MM.1S (cell line): ENCODE results near the gene FCGR3A.
"Not testable (repeated sequence)": the region's sequence is repeated elsewhere in the genome, so short reads cannot be mapped to it uniquely, and the experiment has no call there.

Experiments
- DNase-seq: peaks from one replicate; pipeline ENCODE4 v3.0.0-alpha.2; 2015
- H2AFZ ChIP-seq: fragments of 300-600 bp; sonication (generic); 2 replicates; pipeline ENCODE4 v1.6.0; 2016; ENCODE audit warnings: antibody characterized with exemption, low read length
- H3F3A ChIP-seq: fragments of 300-600 bp; sonication (generic); 2 replicates; pipeline ENCODE4 v1.6.1; 2016; ENCODE audit warnings: mild to moderate bottlenecking, antibody characterized with exemption, low read length, moderate library complexity, mixed read lengths; ENCODE audit not compliant: insufficient read depth
- H3K27ac ChIP-seq: fragments of 300-600 bp; sonication (generic); 2 replicates; pipeline ENCODE4 v1.5.1; 2016; ENCODE audit warnings: mild to moderate bottlenecking, low read length
- H3K27me3 ChIP-seq: fragments of 300-600 bp; sonication (generic); replicated peaks from 2 replicates; pipeline ENCODE4 v1.6.0; 2016; ENCODE audit warnings: low read length; ENCODE audit not compliant: insufficient read depth
- H3K36me3 ChIP-seq: fragments of 300-600 bp; sonication (generic); replicated peaks from 2 replicates; pipeline ENCODE4 v1.6.1; 2016; ENCODE audit warnings: mild to moderate bottlenecking, low read length, mixed read lengths; ENCODE audit not compliant: insufficient read depth
- H3K4me1 ChIP-seq: fragments of 300-600 bp; sonication (generic); 2 replicates; pipeline ENCODE4 v1.6.1; 2016; ENCODE audit warnings: low read length, mixed read lengths
- H3K4me2 ChIP-seq: fragments of 300-600 bp; sonication (generic); 2 replicates; pipeline ENCODE4 v1.6.0; 2016; ENCODE audit warnings: low read depth, low read length
- H3K4me3 ChIP-seq: fragments of 300-600 bp; sonication (generic); 2 replicates; pipeline ENCODE4 v1.5.1; 2016; ENCODE audit warnings: low read length, mixed read lengths
- H3K79me2 ChIP-seq: fragments of 300-600 bp; sonication (generic); 2 replicates; pipeline ENCODE4 v1.6.1; 2016; ENCODE audit warnings: mixed run types, low read length, mixed read lengths
- H3K9ac ChIP-seq: fragments of 300-600 bp; sonication (generic); 2 replicates; pipeline ENCODE4 v1.6.1; 2016; ENCODE audit warnings: low read length, mixed read lengths
- H3K9me2 ChIP-seq: fragments of 300-600 bp; sonication (generic); replicated peaks from 2 replicates; pipeline ENCODE4 v1.6.1; 2016; ENCODE audit warnings: mild to moderate bottlenecking, low read length, mixed read lengths; ENCODE audit not compliant: insufficient read depth
- H3K9me3 ChIP-seq: fragments of 300-600 bp; sonication (generic); replicated peaks from 2 replicates; pipeline ENCODE4 v1.6.1; 2016; ENCODE audit warnings: mild to moderate bottlenecking, low read length, mixed read lengths; ENCODE audit not compliant: insufficient read depth
- H4K20me1 ChIP-seq: fragments of 300-600 bp; sonication (generic); 2 replicates; pipeline ENCODE4 v1.6.1; 2016; ENCODE audit warnings: mild to moderate bottlenecking, low read length, moderate library complexity, mixed read lengths; ENCODE audit not compliant: insufficient read depth
- EZH2 ChIP-seq: fragments of 300-600 bp; sonication (generic); optimal IDR thresholded peaks from 2 replicates; pipeline ENCODE3; 2017; ENCODE audit warnings: low read depth, mild to moderate bottlenecking, antibody characterized with exemption, low read length, mixed read lengths
- EZH2phosphoT487 ChIP-seq: fragments of 300-600 bp; sonication (generic); IDR thresholded peaks from 2 replicates; pipeline ENCODE4 v1.6.1; 2018; ENCODE audit warnings: antibody characterized with exemption, low read length
- TF ChIP-seq, protein P1 (sequence below): fragments of 300-600 bp; sonication (generic); IDR thresholded peaks from 2 replicates; pipeline ENCODE4 v1.5.1; 2016; ENCODE audit warnings: antibody characterized with exemption, low read length, mixed read lengths

FCGR3A gene

DNA sequence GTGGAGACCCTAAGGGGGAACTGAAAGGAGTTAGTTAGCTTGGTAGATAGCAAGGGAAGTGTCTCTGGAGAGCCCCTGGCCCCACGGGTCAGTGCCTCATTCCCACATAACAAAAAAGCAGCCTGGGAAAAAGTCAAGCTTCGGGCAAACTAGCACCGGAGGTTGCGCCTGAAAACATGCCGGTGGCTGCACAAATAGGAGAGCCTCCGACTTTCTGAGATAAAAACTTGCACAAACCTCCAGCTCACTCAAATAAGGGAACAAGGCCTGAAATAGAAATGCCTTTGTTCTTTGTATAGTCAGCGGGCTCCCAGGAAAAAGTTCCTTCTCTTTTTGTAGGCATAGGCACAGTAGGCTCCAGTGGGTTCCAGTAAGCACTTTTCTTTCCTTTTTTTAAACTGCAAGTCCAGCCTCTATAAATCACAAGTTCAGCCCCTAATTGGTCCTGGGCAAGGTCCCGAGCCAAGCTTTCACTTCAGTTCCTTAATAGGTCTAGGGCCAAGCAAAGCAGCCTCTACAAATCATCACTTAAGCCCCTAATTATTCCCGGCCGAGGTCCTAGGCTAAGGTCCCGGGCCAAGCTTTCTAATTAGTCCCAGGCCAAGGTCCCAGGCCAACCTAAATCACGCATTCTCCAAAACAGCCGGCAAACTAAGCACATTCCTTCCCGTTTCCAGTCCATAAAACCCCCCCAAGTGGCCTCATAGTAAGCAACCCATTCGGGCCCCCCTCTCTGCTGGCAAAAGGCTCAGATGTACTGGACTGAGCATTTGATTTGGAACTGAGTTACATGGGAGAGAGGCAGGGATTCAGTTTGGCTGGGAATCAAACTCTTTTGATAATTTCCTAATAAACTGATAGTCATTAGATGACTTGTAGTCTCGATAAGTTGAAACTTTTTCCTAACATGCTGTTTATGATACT, 16.7 kb downstream of the FCGR3A start:
- H3K27ac ChIP-seq, H3K27me3 ChIP-seq, H3K9ac ChIP-seq, H3K4me1 ChIP-seq, H3K79me2 ChIP-seq, H3K4me2 ChIP-seq, H2AFZ ChIP-seq, H3K9me3 ChIP-seq, H3K4me3 ChIP-seq, DNase-seq, H4K20me1 ChIP-seq, H3K36me3 ChIP-seq, H3K9me2 ChIP-seq: not testable (repeated sequence)
- H3F3A ChIP-seq, result peaks cover 21% of the 10 kb centered on the region

DNA sequence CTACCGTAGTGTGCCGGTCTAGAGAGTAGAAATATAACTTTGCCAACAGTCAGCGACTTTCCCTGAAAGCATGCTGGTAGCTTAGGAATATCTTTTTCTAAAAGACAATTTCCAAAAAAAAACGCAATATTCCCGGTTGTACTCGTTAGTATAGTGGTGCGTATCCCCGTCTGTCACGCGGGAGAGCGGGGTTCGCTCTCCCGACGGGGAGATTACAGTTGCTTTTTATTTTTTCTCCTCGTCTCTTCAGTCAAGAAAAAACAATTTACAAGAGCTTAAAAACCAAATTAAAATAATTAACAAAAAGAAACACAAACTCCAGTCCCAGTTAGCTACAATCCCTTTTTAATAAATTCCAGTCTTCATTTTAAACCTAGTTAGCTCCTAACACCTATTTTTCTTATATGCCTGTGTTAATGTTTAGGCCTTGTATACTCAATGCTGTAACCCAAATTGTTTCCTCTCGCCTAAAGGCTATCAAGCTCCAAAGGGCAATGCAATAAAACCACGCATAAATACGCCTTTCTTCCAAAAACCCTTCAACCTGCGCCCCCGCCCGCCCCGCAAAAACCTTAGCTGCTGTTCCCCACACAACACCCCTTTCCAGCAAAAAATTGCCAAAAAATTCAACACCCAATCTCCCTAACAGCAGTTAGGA, 17.5 kb downstream of the FCGR3A start:
- no peak overlapping the region for H3K4me3 ChIP-seq
- H2AFZ ChIP-seq, result no peak overlapping the region
- no peaks in the 10 kb centered on the region for H4K20me1 ChIP-seq
- no peaks in the 10 kb centered on the region for H3K9me3 ChIP-seq
- peaks cover 5% of the 10 kb centered on the region; the same call in 1 of the 2 replicates for H3K4me1 ChIP-seq
- no peaks in the 10 kb centered on the region for H3K79me2 ChIP-seq
- no peak overlapping the region for H3K27ac ChIP-seq
- no peaks in the 10 kb centered on the region for H3K36me3 ChIP-seq
- DNase-seq, result no peak
- no peaks in the 10 kb centered on the region for H3K9me2 ChIP-seq
- H3K9ac ChIP-seq, result no peak overlapping the region
- TF ChIP-seq EZH2phosphoT487 (no peak), EZH2 (no peak)
- TF ChIP-seq, protein P1, sequence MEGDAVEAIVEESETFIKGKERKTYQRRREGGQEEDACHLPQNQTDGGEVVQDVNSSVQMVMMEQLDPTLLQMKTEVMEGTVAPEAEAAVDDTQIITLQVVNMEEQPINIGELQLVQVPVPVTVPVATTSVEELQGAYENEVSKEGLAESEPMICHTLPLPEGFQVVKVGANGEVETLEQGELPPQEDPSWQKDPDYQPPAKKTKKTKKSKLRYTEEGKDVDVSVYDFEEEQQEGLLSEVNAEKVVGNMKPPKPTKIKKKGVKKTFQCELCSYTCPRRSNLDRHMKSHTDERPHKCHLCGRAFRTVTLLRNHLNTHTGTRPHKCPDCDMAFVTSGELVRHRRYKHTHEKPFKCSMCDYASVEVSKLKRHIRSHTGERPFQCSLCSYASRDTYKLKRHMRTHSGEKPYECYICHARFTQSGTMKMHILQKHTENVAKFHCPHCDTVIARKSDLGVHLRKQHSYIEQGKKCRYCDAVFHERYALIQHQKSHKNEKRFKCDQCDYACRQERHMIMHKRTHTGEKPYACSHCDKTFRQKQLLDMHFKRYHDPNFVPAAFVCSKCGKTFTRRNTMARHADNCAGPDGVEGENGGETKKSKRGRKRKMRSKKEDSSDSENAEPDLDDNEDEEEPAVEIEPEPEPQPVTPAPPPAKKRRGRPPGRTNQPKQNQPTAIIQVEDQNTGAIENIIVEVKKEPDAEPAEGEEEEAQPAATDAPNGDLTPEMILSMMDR, result no peak
- peaks cover 21% of the 10 kb centered on the region for H3F3A ChIP-seq
- no peak overlapping the region for H3K4me2 ChIP-seq
- H3K27me3 ChIP-seq, result no peaks in the 10 kb centered on the region

DNA sequence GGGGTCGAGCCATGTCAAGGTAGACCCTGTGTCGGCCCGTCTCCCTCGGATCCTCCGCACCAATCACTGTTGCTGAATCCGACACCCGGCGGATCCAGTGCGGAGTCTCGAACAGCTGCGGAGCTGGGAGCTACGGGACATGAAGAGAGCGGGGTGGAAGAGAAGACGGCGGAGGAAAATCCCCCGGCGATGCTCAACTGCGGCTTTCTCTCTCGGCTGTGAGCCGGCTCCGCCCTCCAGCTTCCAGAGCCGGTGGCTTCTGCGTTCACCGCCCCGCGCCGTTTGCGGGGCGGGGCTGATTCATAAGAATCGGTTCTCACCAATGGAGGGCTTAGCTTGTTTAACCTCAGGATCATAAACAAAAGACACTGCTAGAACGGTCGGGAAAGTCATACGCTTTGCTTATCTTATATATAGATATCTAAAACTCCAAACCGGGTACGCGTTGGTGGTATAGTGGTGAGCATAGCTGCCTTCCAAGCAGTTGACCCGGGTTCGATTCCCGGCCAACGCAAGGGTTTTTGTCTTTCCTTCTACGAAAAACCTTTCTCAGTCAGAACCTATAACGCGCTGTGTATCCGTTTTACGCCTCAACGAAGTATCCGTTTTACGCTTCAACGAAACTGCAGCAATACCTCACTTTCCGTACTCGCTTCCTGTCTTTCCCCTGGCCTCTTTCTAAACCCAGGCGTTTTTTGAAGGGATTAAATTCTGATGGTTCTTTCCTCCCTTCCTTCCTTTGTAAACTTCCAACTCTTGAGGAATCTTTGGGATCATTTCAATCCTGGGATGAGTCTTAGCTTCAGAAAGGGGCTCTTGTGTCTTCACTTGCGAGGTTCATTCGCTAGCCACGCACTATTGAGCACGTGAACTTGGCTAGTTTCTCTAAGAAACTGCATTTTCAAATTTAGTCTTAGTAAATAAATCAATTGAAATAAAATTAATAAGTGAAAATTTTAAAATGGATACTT, 18.7 kb downstream of the FCGR3A start:
- H3K4me3 ChIP-seq, result peak overlapping the region; percentile 64
- H3K9ac ChIP-seq, result peak overlapping the region; percentile 71
- H4K20me1 ChIP-seq, H3K27me3 ChIP-seq, H3K36me3 ChIP-seq, H3K4me1 ChIP-seq, H3K9me2 ChIP-seq, H3K79me2 ChIP-seq, H3K9me3 ChIP-seq: not testable (repeated sequence)
- peak; percentile 97 for DNase-seq
- H2AFZ ChIP-seq, result peak overlapping the region; percentile 69
- H3K4me2 ChIP-seq, result peak overlapping the region; percentile 58
- H3F3A ChIP-seq, result peaks cover 21% of the 10 kb centered on the region
- peak overlapping the region; percentile 82 for H3K27ac ChIP-seq

DNA sequence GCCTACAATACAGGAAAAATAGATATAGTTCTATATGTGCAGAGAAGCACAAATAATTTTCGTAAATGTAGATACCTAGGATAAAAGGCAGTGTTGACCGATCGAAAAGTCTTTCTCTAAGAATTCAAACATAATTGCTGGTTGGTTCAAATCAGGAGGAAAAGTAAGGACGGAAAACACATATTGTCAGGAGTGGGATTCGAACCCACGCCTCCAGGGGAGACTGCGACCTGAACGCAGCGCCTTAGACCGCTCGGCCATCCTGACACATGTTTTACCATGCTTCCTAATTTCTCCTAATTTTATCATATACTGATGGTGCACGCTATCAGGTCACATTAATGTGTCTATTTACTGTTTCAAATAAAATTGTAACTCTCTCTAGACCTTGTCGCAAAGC, 19.5 kb downstream of the FCGR3A start:
- peaks cover 21% of the 10 kb centered on the region for H3F3A ChIP-seq
- DNase-seq, result peak; percentile 76
- peak overlapping the region; percentile 64 for H3K4me3 ChIP-seq
- H3K27me3 ChIP-seq, H2AFZ ChIP-seq, H3K79me2 ChIP-seq, H4K20me1 ChIP-seq, H3K9me2 ChIP-seq, H3K4me1 ChIP-seq, H3K36me3 ChIP-seq, H3K9me3 ChIP-seq: not testable (repeated sequence)
- peak overlapping the region; percentile 82; the same call in 1 of the 2 replicates for H3K27ac ChIP-seq
- peak overlapping the region; percentile 58 for H3K4me2 ChIP-seq
- peak overlapping the region; percentile 71; the same call in 1 of the 2 replicates for H3K9ac ChIP-seq

DNA sequence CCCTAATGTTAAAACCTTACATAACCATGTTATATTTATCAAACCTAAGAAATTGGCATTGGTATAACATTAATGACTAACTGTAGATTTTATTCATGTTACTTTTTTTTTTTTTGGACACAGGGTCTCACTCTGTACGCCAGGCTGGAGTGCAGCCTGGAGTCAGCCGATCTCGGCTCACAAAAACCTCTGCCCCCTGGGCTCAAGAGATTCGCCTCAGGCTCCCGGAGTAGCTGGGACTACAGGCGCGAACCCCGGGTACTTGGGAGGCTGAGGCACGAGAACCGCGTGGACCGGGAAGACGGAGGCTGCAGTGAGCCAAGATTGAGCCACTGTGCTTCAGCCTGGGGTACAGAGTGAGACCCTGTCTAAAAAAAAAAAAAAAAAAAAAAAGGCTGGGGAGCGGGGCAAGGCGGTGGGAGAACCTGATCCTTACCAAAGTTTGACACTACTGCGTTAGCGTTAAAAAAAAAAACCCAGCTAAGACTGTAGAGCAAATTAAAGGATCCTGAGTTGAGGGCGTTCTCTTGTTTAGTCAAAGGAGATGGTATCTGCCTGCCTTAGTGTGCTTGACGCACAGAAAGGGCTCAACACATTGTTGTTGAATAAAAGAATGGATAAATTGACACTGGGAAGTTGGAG, 20.0 kb downstream of the FCGR3A start:
- not testable (repeated sequence) for H3K9me2 ChIP-seq, H3K79me2 ChIP-seq, H3K27me3 ChIP-seq, H4K20me1 ChIP-seq, H2AFZ ChIP-seq, H3K36me3 ChIP-seq, H3K4me1 ChIP-seq, H3K27ac ChIP-seq, H3K9me3 ChIP-seq, DNase-seq
- Histone ChIP-seq H3F3A (peaks cover 21% of the 10 kb centered on the region), H3K4me3 (peak overlapping the region; percentile 64), H3K4me2 (peak overlapping the region; percentile 58), H3K9ac (peak overlapping the region; percentile 71; the same call in 1 of the 2 replicates)

DNA sequence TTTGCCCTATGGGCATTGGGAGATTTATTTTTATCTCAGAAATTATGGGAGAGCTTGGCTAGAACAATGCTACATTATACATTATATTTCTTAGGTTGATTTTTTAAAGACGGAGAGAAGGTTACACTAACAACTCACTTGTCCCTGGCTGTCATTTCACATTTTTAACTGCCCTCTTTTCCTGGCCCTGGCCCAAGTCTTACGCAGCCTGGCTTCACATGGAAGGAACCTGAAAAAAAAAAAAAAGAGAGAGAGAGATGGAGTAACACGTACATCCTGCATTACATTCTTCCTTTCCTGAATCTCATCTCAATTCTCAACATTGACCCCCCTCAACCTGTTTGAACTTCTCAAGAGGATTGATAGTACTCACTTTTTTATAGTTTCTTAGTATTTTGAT, 21.1 kb downstream of the FCGR3A start:
- H3K4me1 ChIP-seq, H3K27ac ChIP-seq, H3K79me2 ChIP-seq, H3K27me3 ChIP-seq, H3K9me3 ChIP-seq, H3K4me2 ChIP-seq, H3K9me2 ChIP-seq, H3K36me3 ChIP-seq, H3K4me3 ChIP-seq, H2AFZ ChIP-seq, H4K20me1 ChIP-seq, H3K9ac ChIP-seq, DNase-seq: not testable (repeated sequence)
- peaks cover 27% of the 10 kb centered on the region for H3F3A ChIP-seq
